Activated CD8-positive, alpha-beta T cell treated with anti-CD3 and anti-CD28 coated beads for 36 hours (primary cell): ENCODE data around the gene RNF213. TPM values are rescaled to one million over a fixed set of nuclear protein-coding genes. Genes with fewer than 3 reads are reported as not detected.

Experiments
- ATAC-seq: fragments of 200-7000 bp; cut with Tn5 transposase; one replicate; pipeline ENCODE4 v1.10.0; 2021; ENCODE audit warnings: mild to moderate bottlenecking, moderate library complexity
- CTCF ChIA-PET: fragments of 350-600 bp; sonication (Branson Sonifier 250); formaldehyde crosslinking; loops from one replicate; lab custom pipeline; 2021; ENCODE audit warnings: antibody characterized with exemption; lab: Charles Lee
- POLR2A ChIA-PET: fragments of 350-600 bp; sonication (Branson Sonifier 250); formaldehyde crosslinking; loops from one replicate; lab custom pipeline; 2021; ENCODE audit warnings: antibody characterized with exemption; lab: Charles Lee
- DNase-seq: peaks from one replicate; pipeline ENCODE4 v3.0.0-alpha.2; 2020
- H3K27ac Mint-ChIP-seq: one replicate; pipeline ENCODE4 v1.8.0; 2021; ENCODE audit warnings: mild to moderate bottlenecking, mixed read lengths
- H3K27me3 Mint-ChIP-seq: one replicate; pipeline ENCODE4 v1.8.0; 2021; ENCODE audit warnings: mixed read lengths
- H3K36me3 Mint-ChIP-seq: one replicate; pipeline ENCODE4 v1.8.0; 2021; ENCODE audit warnings: low read depth, mixed read lengths
- H3K4me1 Mint-ChIP-seq: one replicate; pipeline ENCODE4 v1.8.0; 2021; ENCODE audit warnings: low read depth, mixed read lengths
- H3K4me3 Mint-ChIP-seq: one replicate; pipeline ENCODE4 v1.8.0; 2021; ENCODE audit warnings: mild to moderate bottlenecking, moderate library complexity, mixed read lengths
- H3K9me3 Mint-ChIP-seq: one replicate; pipeline ENCODE4 v1.8.0; 2021; ENCODE audit warnings: mixed read lengths
- CTCF ChIP-seq: fragments of 200-600 bp; IDR thresholded peaks from one replicate; pipeline ENCODE4 v1.8.0; 2022; ENCODE audit warnings: antibody characterized with exemption, mild to moderate bottlenecking
- intact Hi-C: fragments of 100-400 bp; cut with micrococcal nuclease; formaldehyde crosslinking; loops from one replicate; pipeline ENCODE4 v1.10.0; 2022
- total RNA-seq, 2 experiments: library from RNA; stranded (reverse); gene quantifications; one replicate each; pipeline ENCODE4 v1.2.3, GENCODE V29; 2021

RNF213 gene
- total RNA-seq, 2 experiments from 2014 or later, result 131 to 142 TPM

GRCh38 chr17:80352991-80353665, 92.5 kb downstream of the RNF213 start:
- no peak for TF ChIP-seq CTCF
- Mint-ChIP-seq H3K4me3 (no peak overlapping the region), H3K4me1 (peaks cover 12% of the 10 kb centered on the region), H3K27me3 (no peaks in the 10 kb centered on the region), H3K27ac (peak overlapping the region; percentile 13), H3K9me3 (no peaks in the 10 kb centered on the region), H3K36me3 (peaks cover 63% of the 10 kb centered on the region)
- intact Hi-C loops, result no loop called here
- ChIA-PET CTCF (interaction anchor here (1.2 kb wide), 1 partner anchor 252 kb away, joined by 3 read pairs; the partner anchor contains the start of gene GAA), POLR2A (interaction anchor here (1.5 kb wide), 1 partner anchor 12 kb away, joined by 3 read pairs; no protein-coding TSS in a partner anchor)
- DNase-seq, result no peak
- ATAC-seq, result no peak

GRCh38 chr17:80353718-80354275, 93.1 kb downstream of the RNF213 start:
- DNase-seq (no peak), ATAC-seq (no peak)
- TF ChIP-seq CTCF, result no peak
- peaks cover 5% of the 10 kb centered on the region for H3K4me1 Mint-ChIP-seq
- H3K27me3 Mint-ChIP-seq, result no peaks in the 10 kb centered on the region
- peaks cover 61% of the 10 kb centered on the region for H3K36me3 Mint-ChIP-seq
- H3K27ac Mint-ChIP-seq, result no peak overlapping the region
- intact Hi-C loops, result no loop called here
- CTCF ChIA-PET, result no interaction called here
- H3K9me3 Mint-ChIP-seq, result no peaks in the 10 kb centered on the region
- POLR2A ChIA-PET, result interaction anchor here (0.7 kb wide), 1 partner anchor 221 kb away, joined by 3 read pairs; no protein-coding TSS in a partner anchor
- no peak overlapping the region for H3K4me3 Mint-ChIP-seq

- DNase-seq, result no peak
- CTCF ChIA-PET, result no interaction called here
- no peak for ATAC-seq
- POLR2A ChIA-PET, result interaction anchor here (0.7 kb wide), 1 partner anchor 221 kb away, joined by 3 read pairs; no protein-coding TSS in a partner anchor
- TF ChIP-seq CTCF, result no peak
- Mint-ChIP-seq H3K9me3 (no peaks in the 10 kb centered on the region), H3K27ac (no peak overlapping the region), H3K36me3 (peaks cover 61% of the 10 kb centered on the region), H3K4me1 (peaks cover 1% of the 10 kb centered on the region), H3K4me3 (no peak overlapping the region), H3K27me3 (no peaks in the 10 kb centered on the region)
- intact Hi-C loops, result no loop called here
Measured at GRCh38 chr17:80354336-80354735, 93.7 kb downstream of the RNF213 start.

GRCh38 chr17:80356231-80356856, 95.7 kb downstream of the RNF213 start:
- no peak for ATAC-seq
- ChIA-PET POLR2A (interaction anchor here (0.8 kb wide), 1 partner anchor 189 kb away, joined by 3 read pairs; the partner anchor contains the start of gene RPTOR), CTCF (no interaction called here)
- peaks cover 4% of the 10 kb centered on the region for H3K9me3 Mint-ChIP-seq
- H3K4me3 Mint-ChIP-seq, result no peak overlapping the region
- H3K4me1 Mint-ChIP-seq, result no peaks in the 10 kb centered on the region
- H3K27ac Mint-ChIP-seq, result no peak overlapping the region
- H3K27me3 Mint-ChIP-seq, result no peaks in the 10 kb centered on the region
- DNase-seq, result no peak
- H3K36me3 Mint-ChIP-seq, result peaks cover 64% of the 10 kb centered on the region
- intact Hi-C loops, result no loop called here
- no peak for TF ChIP-seq CTCF

GRCh38 chr17:80358131-80358530, 97.5 kb downstream of the RNF213 start:
- CTCF ChIA-PET, result no interaction called here
- intact Hi-C loops, result no loop called here
- peaks cover 4% of the 10 kb centered on the region for H3K9me3 Mint-ChIP-seq
- POLR2A ChIA-PET, result no interaction called here
- ATAC-seq, result no peak
- H3K27ac Mint-ChIP-seq, result no peak overlapping the region
- H3K36me3 Mint-ChIP-seq, result peaks cover 63% of the 10 kb centered on the region
- H3K4me1 Mint-ChIP-seq, result no peaks in the 10 kb centered on the region
- TF ChIP-seq CTCF, result no peak
- H3K27me3 Mint-ChIP-seq, result no peaks in the 10 kb centered on the region
- no peak for DNase-seq
- H3K4me3 Mint-ChIP-seq, result no peak overlapping the region
